ENCODE measurements around the gene SLC26A5. TPM values are rescaled to one million over a fixed set of nuclear protein-coding genes. Genes with fewer than 3 reads are reported as not detected.

The SLC26A5 gene
- total and polyA plus RNA-seq, 2 donors (not counting 1 experiment from before 2014, with no cell fraction given), result not detected

DNA sequence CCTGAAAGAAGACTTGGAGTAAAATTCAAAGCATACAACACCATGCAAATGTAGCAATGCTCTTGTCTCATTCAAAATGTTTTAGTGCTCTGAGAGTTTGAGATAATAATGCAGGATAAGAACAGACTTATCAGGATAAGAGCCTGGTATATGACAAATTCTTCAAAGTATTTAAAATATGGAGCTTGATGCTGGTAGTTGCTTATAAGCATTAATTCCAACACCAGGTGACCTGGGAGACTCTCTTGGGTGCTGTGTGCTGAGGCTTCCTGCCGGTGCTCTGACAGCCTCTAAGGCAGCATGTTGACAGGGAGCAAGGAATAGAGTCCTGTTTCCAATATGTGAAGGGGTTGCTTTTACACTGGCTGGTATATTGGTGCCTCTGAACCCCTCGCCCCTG is 34.8 kb upstream of the SLC26A5 start:
- DNase-seq (ENCODE audit: low read depth in 2 of 2), result no peak
- no peaks in the 10 kb centered on the region for H4K20me1 ChIP-seq (ENCODE audit: control insufficient read depth, extremely low read depth, insufficient read depth, low read length)
- H3K27me3 ChIP-seq (ENCODE audit: control insufficient read depth, insufficient read depth, low read length), result no peaks in the 10 kb centered on the region
- no peaks in the 10 kb centered on the region for H3K9me3 ChIP-seq (ENCODE audit: control insufficient read depth, insufficient read depth, low read depth, low read length)
- no peak overlapping the region for H3K27ac ChIP-seq (ENCODE audit: insufficient read depth, low read length)
- H3K9ac ChIP-seq (ENCODE audit: insufficient read depth, low read length), result no peak overlapping the region
- H3K4me1 ChIP-seq (ENCODE audit: control insufficient read depth, extremely low read depth, insufficient read depth, low read length), result no peaks in the 10 kb centered on the region
- H3K36me3 ChIP-seq (ENCODE audit: control insufficient read depth, insufficient read depth, low read length), result no peaks in the 10 kb centered on the region
- H2AFZ ChIP-seq (ENCODE audit: low read length), result no peak overlapping the region
- H3K4me2 ChIP-seq (ENCODE audit: extremely low read depth, insufficient read depth, low read length), result no peak overlapping the region
- TF ChIP-seq EZH2 (IDR thresholded peaks at IDR 0.05; ENCODE audit: low read length, missing control alignments), result no peak
- TF ChIP-seq, protein P1, sequence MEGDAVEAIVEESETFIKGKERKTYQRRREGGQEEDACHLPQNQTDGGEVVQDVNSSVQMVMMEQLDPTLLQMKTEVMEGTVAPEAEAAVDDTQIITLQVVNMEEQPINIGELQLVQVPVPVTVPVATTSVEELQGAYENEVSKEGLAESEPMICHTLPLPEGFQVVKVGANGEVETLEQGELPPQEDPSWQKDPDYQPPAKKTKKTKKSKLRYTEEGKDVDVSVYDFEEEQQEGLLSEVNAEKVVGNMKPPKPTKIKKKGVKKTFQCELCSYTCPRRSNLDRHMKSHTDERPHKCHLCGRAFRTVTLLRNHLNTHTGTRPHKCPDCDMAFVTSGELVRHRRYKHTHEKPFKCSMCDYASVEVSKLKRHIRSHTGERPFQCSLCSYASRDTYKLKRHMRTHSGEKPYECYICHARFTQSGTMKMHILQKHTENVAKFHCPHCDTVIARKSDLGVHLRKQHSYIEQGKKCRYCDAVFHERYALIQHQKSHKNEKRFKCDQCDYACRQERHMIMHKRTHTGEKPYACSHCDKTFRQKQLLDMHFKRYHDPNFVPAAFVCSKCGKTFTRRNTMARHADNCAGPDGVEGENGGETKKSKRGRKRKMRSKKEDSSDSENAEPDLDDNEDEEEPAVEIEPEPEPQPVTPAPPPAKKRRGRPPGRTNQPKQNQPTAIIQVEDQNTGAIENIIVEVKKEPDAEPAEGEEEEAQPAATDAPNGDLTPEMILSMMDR (conservative IDR thresholded peaks at IDR 0.05 in 1 of 2, IDR thresholded peaks at IDR 0.05 in 1 of 2; ENCODE audit: low read depth in 1 of 2, low read length in 2 of 2), result no peak
- H3K4me3 ChIP-seq (replicated peaks in 1 of 4; ENCODE audit: control extremely low read depth in 1 of 4, insufficient read depth in 1 of 4, low read depth in 3 of 4, low read length in 4 of 4), result no peak overlapping the region
- H3K79me2 ChIP-seq (ENCODE audit: control insufficient read depth, insufficient read depth, low read length), result no peaks in the 10 kb centered on the region

- no peak overlapping the region for H2AFZ ChIP-seq (ENCODE audit: low read length)
These were observed 28.9 kb upstream of the SLC26A5 start for GRCh38 chr7:103474956-103475355.

DNA sequence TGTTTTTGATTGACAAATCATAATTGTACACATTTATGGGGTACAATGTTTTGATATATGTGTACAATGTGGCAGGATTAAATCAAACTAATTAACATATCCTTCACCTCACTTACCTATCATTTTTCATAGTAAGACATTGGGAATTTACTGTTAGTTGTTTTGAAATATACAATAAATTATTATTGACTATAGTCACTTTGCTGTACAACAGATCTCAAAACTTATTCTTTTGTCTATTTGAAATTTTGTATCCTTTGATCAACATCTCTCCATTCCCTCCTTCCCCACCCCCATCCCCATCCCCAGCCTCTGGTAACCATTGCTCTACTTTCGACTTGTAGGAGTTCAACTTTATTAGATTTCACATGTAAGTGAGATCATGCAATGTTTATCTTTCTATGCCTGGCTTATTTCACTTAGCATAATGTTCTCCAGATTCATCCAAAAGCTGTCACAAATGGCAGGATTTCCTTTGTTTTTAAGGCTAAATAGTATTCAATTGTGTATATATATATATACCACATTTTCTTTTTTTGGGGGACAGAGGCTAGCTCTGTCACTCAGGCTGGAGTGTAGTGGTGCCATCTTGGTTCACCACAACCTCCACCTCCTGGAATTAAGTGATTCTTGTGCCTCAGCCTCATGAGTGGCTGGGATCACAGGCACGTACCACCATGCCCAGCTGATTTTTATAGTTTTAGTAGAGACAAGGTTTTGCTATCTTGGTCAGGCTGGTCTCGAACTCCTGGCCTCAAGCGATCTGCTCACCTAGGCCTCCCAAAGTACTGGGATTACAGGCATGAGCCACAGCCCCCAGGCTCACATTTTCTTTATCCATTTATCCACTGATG is 23.3 kb upstream of the SLC26A5 start:
- no peak overlapping the region for H3K9ac ChIP-seq (ENCODE audit: insufficient read depth, low read length)
- H3K4me1 ChIP-seq (ENCODE audit: control insufficient read depth, extremely low read depth, insufficient read depth, low read length), result no peaks in the 10 kb centered on the region
- H2AFZ ChIP-seq (ENCODE audit: low read length), result no peak overlapping the region
- no peak for DNase-seq (ENCODE audit: low read depth in 2 of 2)
- H3K36me3 ChIP-seq (ENCODE audit: control insufficient read depth, insufficient read depth, low read length), result no peaks in the 10 kb centered on the region
- no peaks in the 10 kb centered on the region for H3K9me3 ChIP-seq (ENCODE audit: control insufficient read depth, insufficient read depth, low read depth, low read length)
- H4K20me1 ChIP-seq (ENCODE audit: control insufficient read depth, extremely low read depth, insufficient read depth, low read length), result peaks cover 1% of the 10 kb centered on the region
- no peak overlapping the region for H3K27ac ChIP-seq (ENCODE audit: insufficient read depth, low read length)
- H3K79me2 ChIP-seq (ENCODE audit: control insufficient read depth, insufficient read depth, low read length), result no peaks in the 10 kb centered on the region
- no peak overlapping the region for H3K4me3 ChIP-seq (replicated peaks in 1 of 4; ENCODE audit: control extremely low read depth in 1 of 4, insufficient read depth in 1 of 4, low read depth in 3 of 4, low read length in 4 of 4)
- no peak overlapping the region for H3K4me2 ChIP-seq (ENCODE audit: extremely low read depth, insufficient read depth, low read length)
- H3K27me3 ChIP-seq (ENCODE audit: control insufficient read depth, insufficient read depth, low read length), result no peaks in the 10 kb centered on the region
- TF ChIP-seq EZH2 (IDR thresholded peaks at IDR 0.05; ENCODE audit: low read length, missing control alignments), result no peak
- TF ChIP-seq, protein P1 (conservative IDR thresholded peaks at IDR 0.05 in 1 of 2, IDR thresholded peaks at IDR 0.05 in 1 of 2; ENCODE audit: low read depth in 1 of 2, low read length in 2 of 2), result no peak

More at GRCh38 chr7:103474956-103475355, 28.9 kb upstream of the SLC26A5 start:
- H3K9me3 ChIP-seq (ENCODE audit: control insufficient read depth, insufficient read depth, low read depth, low read length), result no peaks in the 10 kb centered on the region
- H3K27ac ChIP-seq (ENCODE audit: insufficient read depth, low read length), result no peak overlapping the region
- TF ChIP-seq, protein P1 (conservative IDR thresholded peaks at IDR 0.05 in 1 of 2, IDR thresholded peaks at IDR 0.05 in 1 of 2; ENCODE audit: low read depth in 1 of 2, low read length in 2 of 2), result no peak
- no peak for TF ChIP-seq EZH2 (IDR thresholded peaks at IDR 0.05; ENCODE audit: low read length, missing control alignments)
- peaks cover 1% of the 10 kb centered on the region for H4K20me1 ChIP-seq (ENCODE audit: control insufficient read depth, extremely low read depth, insufficient read depth, low read length)
- no peak overlapping the region for H3K9ac ChIP-seq (ENCODE audit: insufficient read depth, low read length)
- no peaks in the 10 kb centered on the region for H3K36me3 ChIP-seq (ENCODE audit: control insufficient read depth, insufficient read depth, low read length)
- no peak for DNase-seq (ENCODE audit: low read depth in 2 of 2)
- H3K27me3 ChIP-seq (ENCODE audit: control insufficient read depth, insufficient read depth, low read length), result no peaks in the 10 kb centered on the region
- H3K4me1 ChIP-seq (ENCODE audit: control insufficient read depth, extremely low read depth, insufficient read depth, low read length), result no peaks in the 10 kb centered on the region
- no peak overlapping the region for H3K4me3 ChIP-seq (replicated peaks in 1 of 4; ENCODE audit: control extremely low read depth in 1 of 4, insufficient read depth in 1 of 4, low read depth in 3 of 4, low read length in 4 of 4)
- H3K4me2 ChIP-seq (ENCODE audit: extremely low read depth, insufficient read depth, low read length), result no peak overlapping the region
- no peaks in the 10 kb centered on the region for H3K79me2 ChIP-seq (ENCODE audit: control insufficient read depth, insufficient read depth, low read length)

Measured in fibroblast of lung (primary cell).